ENCODE data around the gene LEPR. TPM values are rescaled to one million over a fixed set of nuclear protein-coding genes. Genes with fewer than 3 reads are reported as not detected.
"Not testable (repeated sequence)": the region's sequence is repeated elsewhere in the genome, so short reads cannot be mapped to it uniquely, and the experiment has no call there.

Gene LEPR, protein sequence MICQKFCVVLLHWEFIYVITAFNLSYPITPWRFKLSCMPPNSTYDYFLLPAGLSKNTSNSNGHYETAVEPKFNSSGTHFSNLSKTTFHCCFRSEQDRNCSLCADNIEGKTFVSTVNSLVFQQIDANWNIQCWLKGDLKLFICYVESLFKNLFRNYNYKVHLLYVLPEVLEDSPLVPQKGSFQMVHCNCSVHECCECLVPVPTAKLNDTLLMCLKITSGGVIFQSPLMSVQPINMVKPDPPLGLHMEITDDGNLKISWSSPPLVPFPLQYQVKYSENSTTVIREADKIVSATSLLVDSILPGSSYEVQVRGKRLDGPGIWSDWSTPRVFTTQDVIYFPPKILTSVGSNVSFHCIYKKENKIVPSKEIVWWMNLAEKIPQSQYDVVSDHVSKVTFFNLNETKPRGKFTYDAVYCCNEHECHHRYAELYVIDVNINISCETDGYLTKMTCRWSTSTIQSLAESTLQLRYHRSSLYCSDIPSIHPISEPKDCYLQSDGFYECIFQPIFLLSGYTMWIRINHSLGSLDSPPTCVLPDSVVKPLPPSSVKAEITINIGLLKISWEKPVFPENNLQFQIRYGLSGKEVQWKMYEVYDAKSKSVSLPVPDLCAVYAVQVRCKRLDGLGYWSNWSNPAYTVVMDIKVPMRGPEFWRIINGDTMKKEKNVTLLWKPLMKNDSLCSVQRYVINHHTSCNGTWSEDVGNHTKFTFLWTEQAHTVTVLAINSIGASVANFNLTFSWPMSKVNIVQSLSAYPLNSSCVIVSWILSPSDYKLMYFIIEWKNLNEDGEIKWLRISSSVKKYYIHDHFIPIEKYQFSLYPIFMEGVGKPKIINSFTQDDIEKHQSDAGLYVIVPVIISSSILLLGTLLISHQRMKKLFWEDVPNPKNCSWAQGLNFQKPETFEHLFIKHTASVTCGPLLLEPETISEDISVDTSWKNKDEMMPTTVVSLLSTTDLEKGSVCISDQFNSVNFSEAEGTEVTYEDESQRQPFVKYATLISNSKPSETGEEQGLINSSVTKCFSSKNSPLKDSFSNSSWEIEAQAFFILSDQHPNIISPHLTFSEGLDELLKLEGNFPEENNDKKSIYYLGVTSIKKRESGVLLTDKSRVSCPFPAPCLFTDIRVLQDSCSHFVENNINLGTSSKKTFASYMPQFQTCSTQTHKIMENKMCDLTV
- total RNA-seq: 3.5 TPM
- long read RNA-seq, partial matches to known transcripts: 0 of 11 reads
- long read RNA-seq, other reads (novel, unspliced or antisense): 11 of 11 reads

DNA sequence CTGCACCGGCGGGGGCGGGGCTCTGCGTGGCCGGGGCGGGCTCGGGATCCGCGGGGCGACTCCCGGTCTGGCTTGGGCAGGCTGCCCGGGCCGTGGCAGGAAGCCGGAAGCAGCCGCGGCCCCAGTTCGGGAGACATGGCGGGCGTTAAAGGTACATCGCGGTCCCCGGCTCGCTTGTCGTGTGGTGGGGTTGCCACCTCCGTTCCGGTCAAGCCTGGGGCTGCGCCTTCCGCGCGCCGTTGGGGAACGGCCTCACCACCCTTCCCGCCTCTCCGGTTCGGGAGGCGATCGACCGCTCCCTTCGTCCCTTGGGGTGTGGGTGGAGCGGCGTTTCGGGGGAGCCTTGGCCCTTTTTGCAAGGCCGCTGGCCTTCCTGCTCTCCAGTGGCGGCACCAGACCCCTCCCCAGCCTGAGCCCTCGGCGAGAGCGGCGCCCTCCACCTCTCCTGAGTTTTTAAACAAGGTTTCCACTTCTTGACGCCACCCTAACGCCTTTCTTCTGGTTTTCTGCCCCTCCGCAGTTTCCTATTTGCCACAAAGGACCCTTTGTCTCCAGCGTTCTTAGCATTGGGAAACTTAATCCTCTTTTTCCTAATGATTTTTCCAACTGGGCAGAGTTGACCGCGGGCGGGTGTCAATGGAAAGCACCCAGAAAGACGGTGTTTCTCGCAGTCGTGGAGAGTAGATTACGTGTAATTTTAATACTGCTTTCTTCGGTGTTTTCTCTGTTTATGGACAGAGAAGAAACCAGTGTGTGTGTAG lies at the start of gene LEPR, which contains the start of gene LEPROT:
Gene LEPR, plus strand, starts transcription at position 79 of the 761 bp plus-strand sequence. CDS start 144,898 bp downstream, outside the sequence.
Gene LEPROT, plus strand, starts transcription at position 79 of the 761 bp plus-strand sequence. Its CDS starts 57 bp downstream, at position 136.
- DNase-seq (ENCODE audit: missing footprints): no peak
- intact Hi-C loops (cut with DNase I): loop anchor here (2.0 to 5.0 kb wide), 5 partner anchors 72 to 354 kb away; partner anchors contain the start of gene AK4
- no peak for ATAC-seq

GRCh38 chr1:65371544-65371943 lies 48.9 kb upstream of the LEPR start:
- DNase-seq (ENCODE audit: missing footprints): no peak
- intact Hi-C loops (cut with DNase I): no loop called here
- ATAC-seq: no peak

DNA sequence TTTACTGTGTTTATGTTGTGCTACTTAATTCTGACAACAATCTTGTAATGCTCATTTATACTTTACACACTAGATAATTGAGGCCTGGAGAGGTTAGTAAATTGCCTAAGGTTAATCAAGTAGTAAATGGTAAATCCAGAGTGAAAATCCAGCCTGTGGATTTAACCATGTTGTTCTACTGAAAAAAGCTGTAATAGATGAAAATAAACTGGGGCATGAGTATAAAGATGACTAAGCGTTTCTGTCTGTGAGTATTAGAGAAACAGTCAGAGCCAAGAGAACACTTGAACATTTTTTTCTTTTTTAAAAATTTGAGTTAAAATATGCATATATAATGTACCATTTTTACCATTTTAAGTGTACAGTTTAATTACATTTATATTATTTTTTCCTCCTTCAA lies 47.9 kb upstream of the LEPR start:
- no peak for ATAC-seq
- intact Hi-C loops (cut with DNase I): no loop called here

GRCh38 chr1:65377496-65378246 lies 42.8 kb upstream of the LEPR start:
- no peak for DNase-seq (ENCODE audit: missing footprints)
- ATAC-seq: no peak
- intact Hi-C loops (cut with DNase I): no loop called here

More for the DNA sequence above, 47.9 kb upstream of the LEPR start:
- no peak for DNase-seq (ENCODE audit: missing footprints)

GRCh38 chr1:65378247-65378946 lies 42.1 kb upstream of the LEPR start:
- ATAC-seq (no peak), DNase-seq (ENCODE audit: missing footprints) (no peak)
- intact Hi-C loops (cut with DNase I): no loop called here

DNA sequence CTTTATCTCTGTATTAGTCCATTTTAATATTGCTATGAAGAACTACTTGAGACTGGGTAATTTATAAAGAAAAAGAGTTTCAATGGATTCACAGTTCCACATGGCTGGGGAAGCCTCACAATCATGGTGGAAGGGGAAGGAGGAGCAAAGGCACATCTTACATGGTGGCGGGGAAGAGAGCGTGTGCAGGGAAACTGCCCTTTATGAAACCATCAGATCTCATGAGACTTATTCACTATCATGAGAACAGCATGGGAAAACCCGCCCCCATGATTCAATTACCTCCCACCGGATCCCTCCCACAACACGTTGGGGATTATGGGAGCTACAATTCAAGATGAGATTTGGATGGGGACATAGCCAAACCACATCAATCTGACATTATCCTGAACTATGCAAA lies 36.0 kb upstream of the LEPR start:
- ATAC-seq; intact Hi-C loops (cut with DNase I); DNase-seq (ENCODE audit: missing footprints): not testable (repeated sequence)

DNA sequence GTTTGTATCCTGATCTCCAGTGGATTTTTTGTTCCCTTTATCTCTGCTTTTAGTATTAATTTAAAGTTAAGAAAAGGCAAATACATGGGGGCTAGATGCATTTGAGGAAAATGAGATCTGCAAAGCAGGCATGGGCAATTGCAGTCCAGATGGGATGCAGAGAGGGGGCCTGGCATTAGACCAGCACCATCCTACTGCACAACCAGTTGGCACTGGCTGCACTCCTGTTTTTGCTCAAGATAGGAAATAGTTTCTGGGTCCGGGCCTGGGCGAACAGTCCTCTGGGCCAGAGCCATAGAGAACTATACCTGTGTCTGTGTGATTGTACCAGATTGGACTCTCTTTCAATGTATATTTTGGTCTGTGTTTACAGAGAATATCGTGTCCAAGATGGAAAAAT lies 34.0 kb upstream of the LEPR start:
- DNase-seq (ENCODE audit: missing footprints): no peak
- intact Hi-C loops (cut with DNase I): no loop called here
- ATAC-seq: no peak

GRCh38 chr1:65387821-65388220 lies 32.6 kb upstream of the LEPR start:
- no peak for ATAC-seq
- intact Hi-C loops (cut with DNase I): no loop called here
- no peak for DNase-seq (ENCODE audit: missing footprints)

- DNase-seq (ENCODE audit: missing footprints) (no peak), ATAC-seq (no peak)
- intact Hi-C loops (cut with DNase I): no loop called here
Observed at GRCh38 chr1:65388908-65389695, 31.4 kb upstream of the LEPR start.

DNA sequence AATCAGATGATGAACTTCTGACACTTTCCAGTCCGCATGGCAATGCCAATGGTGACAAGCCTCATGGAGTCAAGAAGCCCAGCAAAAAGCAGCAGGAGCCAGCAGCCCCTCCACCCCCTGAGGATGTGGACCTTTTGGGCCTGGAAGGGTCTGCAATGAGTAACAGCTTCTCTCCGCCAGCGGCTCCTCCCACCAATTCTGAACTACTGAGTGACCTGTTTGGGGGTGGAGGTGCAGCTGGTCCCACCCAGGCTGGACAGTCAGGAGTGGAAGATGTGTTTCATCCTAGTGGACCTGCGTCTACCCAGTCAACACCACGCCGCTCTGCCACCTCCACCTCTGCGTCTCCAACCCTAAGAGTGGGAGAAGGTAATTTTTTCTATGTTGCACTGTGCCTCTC lies 28.0 kb upstream of the LEPR start:
- intact Hi-C loops (cut with DNase I): no loop called here
- ATAC-seq (no peak), DNase-seq (ENCODE audit: missing footprints) (no peak)

DNA sequence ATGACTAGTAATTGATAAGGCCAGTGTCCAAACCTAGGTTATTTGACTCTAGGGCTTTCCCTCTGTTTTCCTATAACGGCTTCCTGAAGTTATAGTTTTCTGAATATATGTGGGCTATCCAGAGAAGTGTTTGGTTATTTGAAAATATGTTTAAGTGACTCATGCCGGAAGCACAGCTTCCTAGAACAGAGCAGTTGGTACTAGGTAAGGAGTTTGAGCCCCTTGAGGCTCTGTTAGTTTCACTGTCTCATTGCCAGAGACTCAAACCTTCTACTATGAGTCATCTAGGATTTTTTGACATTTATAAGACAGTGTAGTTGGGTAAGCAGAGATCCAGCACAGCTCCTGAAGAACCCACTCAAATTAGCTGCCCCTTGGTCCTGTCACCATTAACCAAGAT lies 27.1 kb upstream of the LEPR start:
- DNase-seq (ENCODE audit: missing footprints) (no peak), ATAC-seq (no peak)
- intact Hi-C loops (cut with DNase I): no loop called here

DNA sequence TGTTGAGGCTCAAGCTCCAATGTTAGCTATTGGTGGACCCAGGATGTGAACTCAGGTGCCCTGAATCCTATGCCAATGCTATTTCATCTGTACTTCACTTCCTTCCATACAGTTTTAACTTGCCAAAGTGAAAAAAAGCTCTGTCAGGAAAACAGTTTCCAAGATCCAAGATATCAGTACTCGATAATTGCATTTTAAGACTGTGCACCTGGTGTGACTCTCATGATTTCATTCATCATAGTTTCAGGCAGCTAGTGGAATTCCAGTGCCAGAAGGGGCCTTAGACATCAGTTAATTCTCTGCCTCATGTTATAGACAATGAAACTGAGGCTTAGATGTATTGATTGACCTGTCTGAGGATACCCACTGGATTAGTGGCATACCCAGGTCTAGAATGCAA lies 26.5 kb upstream of the LEPR start:
- ATAC-seq (no peak), DNase-seq (ENCODE audit: missing footprints) (no peak)
- intact Hi-C loops (cut with DNase I): no loop called here

DNA sequence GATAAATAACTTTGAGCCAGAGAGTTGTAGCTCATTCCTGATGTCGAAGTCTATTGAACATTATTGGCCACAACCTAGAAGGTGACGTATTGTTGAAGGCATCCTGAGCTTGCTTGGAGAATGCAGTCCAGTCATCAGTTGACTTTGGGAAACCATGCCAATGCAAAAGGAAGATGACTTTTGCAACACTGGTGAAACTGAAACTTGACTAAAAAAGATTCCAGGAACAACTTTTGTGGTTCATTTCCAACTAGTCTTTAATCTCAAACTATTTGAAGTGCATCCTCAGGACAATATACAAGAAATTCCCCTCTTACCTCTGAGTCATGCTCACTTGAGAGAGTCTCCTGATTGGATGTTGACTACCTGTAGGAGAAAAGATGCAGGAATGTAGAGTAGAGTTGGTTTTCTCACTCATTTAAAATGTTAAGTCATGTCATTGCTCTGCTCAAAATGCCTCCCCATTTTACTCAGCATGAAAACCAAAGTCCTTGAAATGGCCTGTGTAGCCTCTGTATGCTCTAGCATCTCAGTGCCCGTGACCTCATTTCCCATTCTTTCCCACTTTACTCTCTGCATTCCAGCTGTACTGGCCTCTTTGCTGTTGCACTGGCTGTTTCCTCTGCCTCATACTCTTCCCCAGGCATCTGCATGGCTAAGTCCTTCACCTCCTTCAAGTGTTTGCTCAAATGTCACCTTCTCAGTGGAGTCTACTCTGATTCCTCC lies 24.4 kb upstream of the LEPR start:
- no peak for ATAC-seq
- DNase-seq (ENCODE audit: missing footprints): no peak
- intact Hi-C loops (cut with DNase I): no loop called here

GRCh38 chr1:65398083-65398482 lies 22.4 kb upstream of the LEPR start:
- ATAC-seq (no peak), DNase-seq (ENCODE audit: missing footprints) (no peak)
- intact Hi-C loops (cut with DNase I): no loop called here

- intact Hi-C loops (cut with DNase I): no loop called here
- DNase-seq (ENCODE audit: missing footprints) (no peak), ATAC-seq (no peak)
Observed at GRCh38 chr1:65399003-65399402, 21.5 kb upstream of the LEPR start.

GRCh38 chr1:65401612-65402011 lies 18.9 kb upstream of the LEPR start:
- no peak for ATAC-seq
- intact Hi-C loops (cut with DNase I): no loop called here
- DNase-seq (ENCODE audit: missing footprints): no peak
